ENCODE results near the gene HAND2. TPM values are rescaled to one million over a fixed set of nuclear protein-coding genes. Genes with fewer than 3 reads are reported as not detected.

HAND2 gene
- total and polyA plus RNA-seq, 2 of the 13 experiments (the other 11 are each of a cell fraction or from before 2014, with no cell fraction given) = not detected

GRCh38 chr4:173490817-173491528 lies 39.1 kb downstream of the HAND2 start (continued):
- TF ChIP-seq HNF4G (IDR thresholded peaks at IDR 0.05; ENCODE audit: borderline replicate concordance, low read depth, low read length) (no peak), HNF4G (CRISPR knock-in tag; IDR thresholded peaks at IDR 0.05; ENCODE audit: borderline replicate concordance, low read depth) (no peak), JUNB (CRISPR knock-in tag; IDR thresholded peaks at IDR 0.05; ENCODE audit: borderline replicate concordance) (peak; percentile 59), ATF5 (CRISPR knock-in tag; IDR thresholded peaks at IDR 0.05; ENCODE audit: low read depth) (no peak), ZNF343 (CRISPR knock-in tag; IDR thresholded peaks at IDR 0.05) (0 out of 2 replicates have a peak, but pooled peaks have one; percentile 30), ZNF816 (CRISPR knock-in tag; IDR thresholded peaks at IDR 0.05; ENCODE audit: borderline replicate concordance) (no peak), ZNF607 (CRISPR knock-in tag; IDR thresholded peaks at IDR 0.05; ENCODE audit: borderline replicate concordance) (no peak), GFI1 (CRISPR knock-in tag; IDR thresholded peaks at IDR 0.05; ENCODE audit: borderline replicate concordance) (no peak), SMC3 (IDR thresholded peaks at IDR 0.05; ENCODE audit: low read length) (no peak), GMEB2 (CRISPR knock-in tag; IDR thresholded peaks at IDR 0.05; ENCODE audit: low read depth) (no peak), ZSCAN12 (CRISPR knock-in tag; IDR thresholded peaks at IDR 0.05) (no peak), FOSL1 (CRISPR knock-in tag; IDR thresholded peaks at IDR 0.05; ENCODE audit: borderline replicate concordance) (0 out of 2 replicates have a peak, but pooled peaks have one; percentile 52), SRSF4 (IDR thresholded peaks at IDR 0.05; ENCODE audit: low read depth, low read length, poor library complexity, severe bottlenecking) (no peak), KLF15 (CRISPR knock-in tag; IDR thresholded peaks at IDR 0.05; ENCODE audit: borderline replicate concordance) (no peak), CSRNP1 (CRISPR knock-in tag; IDR thresholded peaks at IDR 0.05) (no peak), KLF13 (CRISPR knock-in tag; IDR thresholded peaks at IDR 0.05) (no peak), TRIM22 (IDR thresholded peaks at IDR 0.05) (no peak), NCOA5 (CRISPR knock-in tag; IDR thresholded peaks at IDR 0.05) (no peak), ZNF235 (CRISPR knock-in tag; IDR thresholded peaks at IDR 0.05; ENCODE audit: borderline replicate concordance) (no peak), SKI (IDR thresholded peaks at IDR 0.05; ENCODE audit: partially characterized antibody) (no peak), ASH2L (IDR thresholded peaks at IDR 0.05; ENCODE audit: insufficient read length, low read depth, low read length) (no peak), BATF2 (CRISPR knock-in tag; IDR thresholded peaks at IDR 0.05) (no peak), SPEN (CRISPR knock-in tag; IDR thresholded peaks at IDR 0.05; ENCODE audit: low read depth) (no peak), MED13 (CRISPR knock-in tag; IDR thresholded peaks at IDR 0.05) (no peak), JUND (CRISPR knock-in tag; IDR thresholded peaks at IDR 0.05) (peak; percentile 81)
